Measurements from ENCODE around the gene CNN2. TPM values are rescaled to one million over a fixed set of nuclear protein-coding genes. Genes with fewer than 3 reads are reported as not detected.
"Not testable (repeated sequence)": the region's sequence is repeated elsewhere in the genome, so short reads cannot be mapped to it uniquely, and the experiment has no call there.

CNN2 gene
- total RNA-seq, 2 experiments from 2014 or later: 417 to 455 TPM

GRCh38 chr19:1016647-1017114, 9.7 kb upstream of the CNN2 start:
- Mint-ChIP-seq H3K36me3 (ENCODE audit: low read depth) (peaks cover 18% of the 10 kb centered on the region), H3K27me3 (ENCODE audit: low read depth) (no peaks in the 10 kb centered on the region), H3K9me3 (ENCODE audit: insufficient read depth) (no peaks in the 10 kb centered on the region), H3K4me1 (ENCODE audit: low read depth) (peaks cover 39% of the 10 kb centered on the region), H3K27ac (peak overlapping the region; percentile 63), H3K4me3 (no peak overlapping the region)
- ChIA-PET CTCF (no interaction called here), POLR2A (no interaction called here)
- ATAC-seq (no peak), DNase-seq (no peak)

GRCh38 chr19:1017115-1017905, 9.1 kb upstream of the CNN2 start:
- H3K4me1 Mint-ChIP-seq (ENCODE audit: low read depth): peaks cover 43% of the 10 kb centered on the region
- no peak for ATAC-seq
- H3K9me3 Mint-ChIP-seq (ENCODE audit: insufficient read depth): no peaks in the 10 kb centered on the region
- CTCF ChIA-PET: no interaction called here
- DNase-seq: no peak
- peaks cover 18% of the 10 kb centered on the region for H3K36me3 Mint-ChIP-seq (ENCODE audit: low read depth)
- POLR2A ChIA-PET: interaction anchor here (0.6 kb wide), 1 partner anchor 8 kb away, joined by 3 read pairs; no protein-coding TSS in a partner anchor
- peak overlapping the region; percentile 63 for H3K27ac Mint-ChIP-seq
- no peaks in the 10 kb centered on the region for H3K27me3 Mint-ChIP-seq (ENCODE audit: low read depth)
- H3K4me3 Mint-ChIP-seq: peak overlapping the region; percentile 15

- Mint-ChIP-seq H3K9me3 (ENCODE audit: insufficient read depth) (no peaks in the 10 kb centered on the region), H3K4me3 (no peak overlapping the region), H3K27ac (no peak overlapping the region), H3K27me3 (ENCODE audit: low read depth) (no peaks in the 10 kb centered on the region), H3K36me3 (ENCODE audit: low read depth) (peaks cover 18% of the 10 kb centered on the region), H3K4me1 (ENCODE audit: low read depth) (peaks cover 45% of the 10 kb centered on the region)
- CTCF ChIA-PET: no interaction called here
- DNase-seq: no peak
- ATAC-seq: no peak
- POLR2A ChIA-PET: no interaction called here
Measured at GRCh38 chr19:1017906-1018305, 8.5 kb upstream of the CNN2 start.

GRCh38 chr19:1018393-1018792, 8.0 kb upstream of the CNN2 start:
- no peak for DNase-seq
- H3K9me3 Mint-ChIP-seq (ENCODE audit: insufficient read depth): no peaks in the 10 kb centered on the region
- CTCF ChIA-PET: no interaction called here
- peak overlapping the region; percentile 70 for H3K27ac Mint-ChIP-seq
- H3K4me1 Mint-ChIP-seq (ENCODE audit: low read depth): peaks cover 45% of the 10 kb centered on the region
- no peaks in the 10 kb centered on the region for H3K27me3 Mint-ChIP-seq (ENCODE audit: low read depth)
- peak overlapping the region; percentile 90 for H3K4me3 Mint-ChIP-seq
- H3K36me3 Mint-ChIP-seq (ENCODE audit: low read depth): peaks cover 17% of the 10 kb centered on the region
- ATAC-seq: no peak
- POLR2A ChIA-PET: interaction anchor here (0.5 to 0.7 kb wide), 2 partner anchors 10 to 20 kb away, joined by 3 read pairs; no protein-coding TSS in a partner anchor

- ATAC-seq (no peak), DNase-seq (no peak)
- H3K27ac Mint-ChIP-seq: peak overlapping the region; percentile 92
- ChIA-PET CTCF (interaction anchor here (0.6 to 1.2 kb wide), 3 partner anchors 35 to 71 kb away, joined by 3 read pairs; partner anchors contain the start of gene WDR18), POLR2A (interaction anchor here (0.7 to 1.3 kb wide), 4 partner anchors 15 to 57 kb away, joined by 3 read pairs; partner anchors contain the start of gene WDR18)
- H3K9me3 Mint-ChIP-seq (ENCODE audit: insufficient read depth): no peaks in the 10 kb centered on the region
- peaks cover 12% of the 10 kb centered on the region for H3K36me3 Mint-ChIP-seq (ENCODE audit: low read depth)
- H3K4me1 Mint-ChIP-seq (ENCODE audit: low read depth): peaks cover 45% of the 10 kb centered on the region
- H3K27me3 Mint-ChIP-seq (ENCODE audit: low read depth): no peaks in the 10 kb centered on the region
- H3K4me3 Mint-ChIP-seq: peak overlapping the region; percentile 90
Measured at GRCh38 chr19:1018932-1019615, 7.3 kb upstream of the CNN2 start.

GRCh38 chr19:1019616-1019961, 6.8 kb upstream of the CNN2 start:
- Mint-ChIP-seq H3K27ac (peak overlapping the region; percentile 92), H3K4me1 (ENCODE audit: low read depth) (peaks cover 42% of the 10 kb centered on the region), H3K4me3 (peak overlapping the region; percentile 90), H3K27me3 (ENCODE audit: low read depth) (no peaks in the 10 kb centered on the region), H3K36me3 (ENCODE audit: low read depth) (peaks cover 10% of the 10 kb centered on the region), H3K9me3 (ENCODE audit: insufficient read depth) (no peaks in the 10 kb centered on the region)
- DNase-seq (no peak), ATAC-seq (no peak)
- ChIA-PET CTCF (interaction anchor here (0.6 to 1.2 kb wide), 3 partner anchors 36 to 70 kb away, joined by 3 read pairs; partner anchors contain the start of gene WDR18), POLR2A (interaction anchor here (0.9 to 2.1 kb wide), 4 partner anchors 15 to 57 kb away, joined by 3 to 7 read pairs (median 3); partner anchors contain the start of genes ARHGAP45 and WDR18)

GRCh38 chr19:1019980-1020867, 6.2 kb upstream of the CNN2 start:
- ChIA-PET CTCF (interaction anchor here (0.6 to 1.4 kb wide), 4 partner anchors 36 to 157 kb away, joined by 3 read pairs; partner anchors contain the start of gene WDR18), POLR2A (interaction anchor here (0.6 to 2.1 kb wide), 5 partner anchors 12 to 56 kb away, joined by 3 to 7 read pairs (median 3); partner anchors contain the start of gene ARHGAP45)
- Mint-ChIP-seq H3K27me3 (ENCODE audit: low read depth) (no peaks in the 10 kb centered on the region), H3K9me3 (ENCODE audit: insufficient read depth) (no peaks in the 10 kb centered on the region), H3K36me3 (ENCODE audit: low read depth) (peaks cover 10% of the 10 kb centered on the region), H3K27ac (peak overlapping the region; percentile 92), H3K4me1 (ENCODE audit: low read depth) (peaks cover 42% of the 10 kb centered on the region), H3K4me3 (peak overlapping the region; percentile 90)
- no peak for ATAC-seq
- peak; percentile 59 for DNase-seq

GRCh38 chr19:1020868-1021425, 5.5 kb upstream of the CNN2 start, which contains the start of gene TMEM259:
TSS of gene TMEM259 (minus strand) at chr19:1021123. CDS start at chr19:1020996, 127 bp downstream.
- peak; percentile 87 for ATAC-seq
- no peaks in the 10 kb centered on the region for H3K27me3 Mint-ChIP-seq (ENCODE audit: low read depth)
- ChIA-PET CTCF (interaction anchor here (0.6 to 1.4 kb wide), 5 partner anchors 39 to 223 kb away, joined by 3 to 4 read pairs (median 3); no protein-coding TSS in a partner anchor), POLR2A (interaction anchor here (0.7 to 2.2 kb wide), 8 partner anchors 9 to 128 kb away, joined by 4 to 9 read pairs (median 6); partner anchors contain the start of genes ARHGAP45 and MED16)
- no peaks in the 10 kb centered on the region for H3K9me3 Mint-ChIP-seq (ENCODE audit: insufficient read depth)
- DNase-seq: peak; percentile 98
- peaks cover 10% of the 10 kb centered on the region for H3K36me3 Mint-ChIP-seq (ENCODE audit: low read depth)
- peaks cover 45% of the 10 kb centered on the region for H3K4me1 Mint-ChIP-seq (ENCODE audit: low read depth)
- H3K27ac Mint-ChIP-seq: peak within 1 kb of the TSS; percentile 99
- H3K4me3 Mint-ChIP-seq: peak within 1 kb of the TSS; percentile 90

GRCh38 chr19:1023883-1024188, 2.6 kb upstream of the CNN2 start:
- H3K27me3 Mint-ChIP-seq (ENCODE audit: low read depth); H3K4me3 Mint-ChIP-seq; H3K9me3 Mint-ChIP-seq (ENCODE audit: insufficient read depth); ATAC-seq; DNase-seq; H3K27ac Mint-ChIP-seq; POLR2A ChIA-PET: not testable (repeated sequence)
- Mint-ChIP-seq H3K4me1 (ENCODE audit: low read depth) (peaks cover 27% of the 10 kb centered on the region), H3K36me3 (ENCODE audit: low read depth) (peaks cover 20% of the 10 kb centered on the region)
- CTCF ChIA-PET: interaction anchor here (1.3 to 1.6 kb wide), 2 partner anchors 41 to 243 kb away, joined by 3 read pairs; no protein-coding TSS in a partner anchor

- not testable (repeated sequence) for H3K27ac Mint-ChIP-seq; H3K9me3 Mint-ChIP-seq (ENCODE audit: insufficient read depth); H3K4me3 Mint-ChIP-seq; H3K27me3 Mint-ChIP-seq (ENCODE audit: low read depth); ATAC-seq; DNase-seq
- ChIA-PET CTCF (interaction anchor here (1.0 kb wide), 1 partner anchor 12 kb away, joined by 3 read pairs; no protein-coding TSS in a partner anchor), POLR2A (interaction anchor here (1.7 kb wide), 1 partner anchor 42 kb away, joined by 4 read pairs; the partner anchor contains the start of gene ARHGAP45)
- peaks cover 24% of the 10 kb centered on the region for H3K4me1 Mint-ChIP-seq (ENCODE audit: low read depth)
- peaks cover 23% of the 10 kb centered on the region for H3K36me3 Mint-ChIP-seq (ENCODE audit: low read depth)
Measured at GRCh38 chr19:1025080-1025479, 1.3 kb upstream of the CNN2 start.

All from activated CD8-positive, alpha-beta T cell treated with anti-CD3 and anti-CD28 coated beads, Interleukin-2, amount 10 ng/mL, durations not matched to agents 7 days and 5 days (primary cell).